GM12874 (cell line): Measurements from ENCODE around the gene KCNQ4.

Experiments
- TF ChIP-seq, protein P1 (sequence below): IDR thresholded peaks from 2 replicates; pipeline ENCODE4 v1.5.1; 2011; ENCODE audit warnings: low read depth, mild to moderate bottlenecking, control low read depth, low read length, moderate library complexity; ENCODE audit not compliant: insufficient read depth

Gene KCNQ4

DNA sequence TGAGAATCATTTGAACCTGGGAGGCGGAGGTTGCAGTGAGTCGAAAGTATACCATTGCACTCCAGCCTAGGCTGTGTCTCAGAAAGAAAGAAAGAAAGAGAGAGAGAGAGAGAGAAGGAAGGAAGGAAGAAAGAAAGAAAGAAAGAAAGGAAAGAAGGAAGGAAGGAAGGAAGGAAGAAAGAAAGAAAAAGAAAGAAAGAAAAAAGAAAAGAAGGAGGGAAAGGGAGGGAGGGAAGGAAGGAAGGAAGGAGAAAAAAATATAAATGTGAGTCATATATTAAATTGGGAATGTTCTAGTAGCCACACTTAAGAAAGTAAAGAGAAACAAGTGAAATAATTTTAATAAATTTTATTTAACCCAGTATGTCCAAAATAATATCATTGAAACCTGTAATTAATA lies 95.3 kb downstream of the KCNQ4 start:
- TF ChIP-seq, protein P1, sequence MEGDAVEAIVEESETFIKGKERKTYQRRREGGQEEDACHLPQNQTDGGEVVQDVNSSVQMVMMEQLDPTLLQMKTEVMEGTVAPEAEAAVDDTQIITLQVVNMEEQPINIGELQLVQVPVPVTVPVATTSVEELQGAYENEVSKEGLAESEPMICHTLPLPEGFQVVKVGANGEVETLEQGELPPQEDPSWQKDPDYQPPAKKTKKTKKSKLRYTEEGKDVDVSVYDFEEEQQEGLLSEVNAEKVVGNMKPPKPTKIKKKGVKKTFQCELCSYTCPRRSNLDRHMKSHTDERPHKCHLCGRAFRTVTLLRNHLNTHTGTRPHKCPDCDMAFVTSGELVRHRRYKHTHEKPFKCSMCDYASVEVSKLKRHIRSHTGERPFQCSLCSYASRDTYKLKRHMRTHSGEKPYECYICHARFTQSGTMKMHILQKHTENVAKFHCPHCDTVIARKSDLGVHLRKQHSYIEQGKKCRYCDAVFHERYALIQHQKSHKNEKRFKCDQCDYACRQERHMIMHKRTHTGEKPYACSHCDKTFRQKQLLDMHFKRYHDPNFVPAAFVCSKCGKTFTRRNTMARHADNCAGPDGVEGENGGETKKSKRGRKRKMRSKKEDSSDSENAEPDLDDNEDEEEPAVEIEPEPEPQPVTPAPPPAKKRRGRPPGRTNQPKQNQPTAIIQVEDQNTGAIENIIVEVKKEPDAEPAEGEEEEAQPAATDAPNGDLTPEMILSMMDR = no peak

DNA sequence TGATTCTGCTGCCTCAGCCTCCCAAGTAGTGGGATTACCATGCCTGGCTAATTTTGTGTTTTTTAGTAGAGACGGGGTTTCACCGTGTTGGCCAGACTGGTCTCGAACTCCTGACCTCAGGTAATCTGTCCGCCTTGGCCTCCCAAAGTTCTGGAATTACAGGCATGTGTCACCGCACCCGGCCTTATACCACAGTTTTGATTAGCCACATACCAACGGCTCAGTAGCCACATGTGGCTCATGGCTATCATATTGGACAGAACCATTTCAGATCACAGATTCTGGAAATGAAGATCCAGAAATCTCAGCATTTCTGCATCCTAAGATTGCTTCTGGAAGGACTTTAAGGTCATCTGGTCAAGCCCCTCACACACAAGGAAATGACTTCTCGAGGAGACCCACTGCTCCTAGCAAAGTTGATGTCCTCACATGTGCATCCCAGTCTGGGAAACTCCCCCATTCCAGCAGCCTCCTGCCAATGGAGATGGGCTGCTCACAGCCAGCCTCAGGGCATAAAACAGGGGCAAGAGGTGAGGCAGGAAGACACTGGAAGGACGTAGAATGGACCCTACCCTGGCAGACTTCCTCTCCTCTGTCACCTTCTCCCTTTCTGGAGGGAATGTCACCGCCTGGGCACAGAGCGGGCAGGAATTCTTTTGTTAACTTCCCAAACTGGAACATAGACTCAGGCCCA lies 96.0 kb downstream of the KCNQ4 start:
- TF ChIP-seq, protein P1 = no peak

DNA sequence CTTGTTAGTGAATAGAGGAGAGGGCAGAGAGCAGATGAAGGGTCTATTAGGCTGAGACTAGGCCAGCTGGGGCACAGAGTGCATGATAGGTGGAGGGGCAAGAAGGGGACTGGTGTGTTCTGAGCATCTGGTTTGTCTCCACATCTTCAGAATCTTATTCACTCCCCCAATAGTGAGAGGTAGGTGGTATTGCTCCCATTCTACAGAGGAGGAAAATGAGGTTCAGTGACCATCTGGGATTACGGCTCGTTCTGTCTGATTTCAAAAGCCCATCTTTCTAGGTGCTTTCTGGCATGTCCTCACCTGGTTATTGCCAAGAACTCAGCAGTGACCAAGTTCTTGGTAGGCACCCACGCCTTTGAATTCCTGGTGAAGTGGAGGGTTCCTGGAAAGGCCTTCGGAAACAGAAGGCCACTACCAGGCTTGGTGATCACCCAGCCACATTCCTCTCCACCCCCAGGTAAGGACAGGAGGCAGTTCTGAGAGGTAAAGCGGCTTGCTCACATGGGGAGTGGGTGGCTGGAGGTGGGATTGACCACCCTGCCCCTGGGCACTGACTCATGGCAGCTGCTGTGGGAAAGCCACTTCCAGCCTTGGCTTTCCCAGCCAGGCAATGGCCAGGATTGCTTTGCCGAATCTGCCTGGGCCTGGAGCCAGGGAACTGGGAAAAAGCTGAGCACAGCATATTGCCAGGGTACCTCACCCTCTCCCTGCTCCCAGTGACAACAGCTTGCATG lies 97.4 kb downstream of the KCNQ4 start:
- TF ChIP-seq, protein P1 = no peak

DNA sequence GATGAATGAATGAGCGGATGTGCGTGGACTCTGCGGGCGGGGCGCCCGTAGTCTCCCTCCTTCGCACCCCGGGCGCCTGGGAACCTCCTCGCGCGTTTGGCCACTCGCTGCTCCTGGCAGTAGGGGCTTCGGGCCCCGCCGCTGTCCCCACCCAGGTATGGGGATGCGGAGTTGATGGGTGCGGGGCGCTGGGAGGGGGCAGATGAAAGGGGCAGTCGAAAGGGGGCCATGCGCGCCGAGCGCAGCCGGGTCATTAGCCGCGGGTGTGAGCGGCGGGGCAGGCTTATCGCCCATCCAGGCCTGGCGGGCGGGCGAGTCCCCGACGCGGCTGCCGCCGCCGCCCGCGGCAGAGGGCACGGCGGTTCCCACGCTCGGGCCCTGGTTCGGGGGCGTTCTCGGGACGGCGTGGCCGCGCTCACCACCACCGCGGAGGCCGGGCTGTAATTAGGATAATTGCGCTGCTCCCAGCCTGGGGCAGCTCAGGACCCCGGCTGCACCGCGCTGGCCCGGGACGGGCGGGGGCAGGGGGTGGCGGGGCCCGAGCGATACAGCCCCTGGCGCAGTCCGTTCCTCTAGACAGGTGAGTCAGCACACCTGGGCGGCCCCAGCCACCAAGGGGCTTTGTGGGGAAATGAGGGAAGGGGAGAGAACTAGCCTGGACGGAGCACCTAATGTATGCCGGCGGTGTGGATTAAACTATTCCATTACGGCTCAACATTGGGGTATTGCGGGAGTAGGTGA lies 100.6 kb downstream of the KCNQ4 start:
- TF ChIP-seq, protein P1 = no peak

DNA sequence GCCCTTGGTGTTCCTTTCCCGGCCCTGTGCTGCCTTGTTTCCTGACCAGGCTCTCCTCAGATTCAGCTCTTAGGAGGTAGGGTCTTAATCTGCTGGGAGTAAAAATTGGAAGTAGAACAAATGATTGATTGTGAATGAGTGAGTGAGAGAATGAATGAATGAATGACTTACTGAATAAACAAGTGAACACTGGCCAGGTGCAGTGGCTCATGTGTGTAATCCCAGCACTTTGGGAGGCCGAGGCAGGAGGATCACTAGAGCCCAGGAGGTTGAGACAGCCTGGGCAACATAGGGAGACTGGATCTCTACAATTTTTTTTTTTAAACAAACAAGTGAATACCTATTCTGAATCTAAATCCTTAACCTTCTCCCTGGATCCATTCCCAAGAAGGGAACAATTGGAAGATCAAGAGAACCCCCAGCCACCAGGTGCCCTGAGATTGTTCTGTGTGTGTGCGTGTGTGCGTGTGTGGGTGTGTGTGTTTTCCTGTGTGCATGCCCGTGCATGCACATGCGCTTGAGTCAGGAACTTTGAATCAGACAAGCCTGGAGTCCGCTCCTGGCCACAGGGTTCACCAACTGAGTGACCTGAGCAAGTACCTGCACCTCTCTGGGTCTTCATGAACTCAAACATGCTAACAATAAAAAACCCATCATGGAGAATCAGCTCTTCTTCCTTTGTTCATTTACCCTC lies 102.9 kb downstream of the KCNQ4 start:
- TF ChIP-seq, protein P1 = no peak

DNA sequence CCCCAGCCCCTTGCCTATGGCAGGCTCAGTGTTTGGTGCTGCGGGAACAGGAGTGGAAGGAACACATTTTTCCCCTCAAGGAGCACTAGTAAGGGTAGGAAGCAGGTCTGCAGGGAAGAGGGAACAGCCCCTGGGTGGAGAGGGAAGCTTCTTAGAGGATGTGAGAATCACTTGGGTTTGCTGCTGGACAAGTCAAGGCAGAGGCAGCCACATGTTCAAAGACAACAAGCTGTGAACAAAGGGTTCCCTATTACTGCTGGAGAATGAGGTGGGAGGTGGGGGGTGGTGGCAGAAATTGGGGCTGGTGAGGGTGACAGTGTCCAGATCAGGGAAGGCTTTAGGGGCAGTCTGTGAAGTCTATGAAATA lies 103.4 kb downstream of the KCNQ4 start:
- TF ChIP-seq, protein P1 = no peak

DNA sequence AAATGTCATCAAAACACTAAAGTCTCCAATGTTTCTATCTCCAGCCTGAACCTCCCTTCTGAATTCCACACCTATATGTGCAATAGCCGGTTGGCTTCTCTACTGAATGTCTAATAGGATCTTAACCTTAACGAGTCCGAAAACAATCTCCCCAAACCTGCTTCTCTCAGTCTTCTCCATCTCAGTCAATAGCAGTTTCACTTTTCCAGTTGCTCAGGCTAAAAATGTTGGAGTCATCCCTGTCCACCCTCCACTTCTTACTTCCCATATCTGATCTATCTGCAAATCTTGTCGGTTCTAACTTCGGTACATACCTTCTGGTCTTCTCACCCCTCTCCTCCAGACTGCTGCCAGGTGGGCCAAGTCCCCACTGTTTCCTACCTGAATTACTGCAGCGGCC lies 104.1 kb downstream of the KCNQ4 start:
- TF ChIP-seq, protein P1 = no peak
